HCT116 (cell line): ENCODE data around the gene NPPC. TPM values are rescaled to one million over a fixed set of nuclear protein-coding genes. Genes with fewer than 3 reads are reported as not detected.

Experiments used
- ATAC-seq: fragments of 200-7000 bp; cut with Tn5 transposase; 2 replicates; pipeline ENCODE4 v1.9.1; 2020; ENCODE audit warnings: mild to moderate bottlenecking, moderate library complexity
- BruUV-seq: library from RNA; stranded (reverse); fragments of 400-500 nt; replicated peaks from 2 replicates; lab custom pipeline; 2021; lab: Mats Ljungman, UMichigan
- CTCF ChIA-PET: fragments of 300-600 bp; sonication (Branson Sonifier 250); formaldehyde crosslinking; loops from one replicate; lab custom pipeline; 2021; ENCODE audit warnings: antibody characterized with exemption; lab: Charles Lee
- POLR2A ChIA-PET: fragments of 300-600, 350-600 bp; sonication (Branson Sonifier 250); formaldehyde crosslinking; loops from one replicate; lab custom pipeline; 2021; ENCODE audit warnings: antibody characterized with exemption; lab: Charles Lee
- RAD21 ChIA-PET, 2 experiments: fragments of 300-600 bp; sonication (Branson Sonifier 250); formaldehyde crosslinking; loops; one replicate each; lab custom pipeline; 2023; ENCODE audit warnings: low total read pairs in 2 of 2; ENCODE audit not compliant: uncharacterized antibody in 2 of 2, unreplicated experiment in 2 of 2, low non-redundant PET in 1 of 2; lab: Charles Lee
- DNase-seq: peaks from one replicate; pipeline ENCODE4 v3.0.0-alpha.2; 2010; ENCODE audit warnings: low read depth, low spot score
- H2AFZ ChIP-seq: fragments of 200-600 bp; shearing (Covaris generic), sonication (generic); 2 replicates; pipeline ENCODE4 v1.6.1; 2017; ENCODE audit warnings: low read depth, mixed run types, mixed read lengths, antibody characterized with exemption, low read length; ENCODE audit not compliant: poor library complexity, severe bottlenecking
- H3K27ac ChIP-seq: 2 replicates; pipeline ENCODE4 v1.5.1; 2012; ENCODE audit warnings: low read depth, low read length
- H3K27me3 ChIP-seq: fragments of 200-600 bp; sonication (generic); 2 replicates; pipeline ENCODE4 v1.6.1; 2016; ENCODE audit warnings: mixed run types, low read length, mixed read lengths; ENCODE audit not compliant: insufficient read depth
- H3K36me3 ChIP-seq, 2 experiments: fragments of 200-500 bp in 1 of 2; fragments of 200-600 bp in 1 of 2; sonication (Bioruptor generic) in 1 of 2; sonication (generic) in 1 of 2; 2 replicates each; pipeline versions ENCODE4 v1.5.1 to v1.6.1; 2014 to 2016; ENCODE audit warnings: low read length in 2 of 2, inconsistent platforms in 1 of 2, mixed read lengths in 1 of 2, mixed run types in 1 of 2; ENCODE audit not compliant: insufficient read depth in 2 of 2, control insufficient read depth in 1 of 2
- H3K4me1 ChIP-seq, 2 experiments: fragments of 200-600 bp in 1 of 2; sonication (generic) in 1 of 2; 2 replicates each; pipeline versions ENCODE4 v1.5.1 to v1.6.1; 2012 to 2017; ENCODE audit warnings: low read length in 2 of 2, inconsistent platforms in 1 of 2, mild to moderate bottlenecking in 1 of 2, mixed read lengths in 1 of 2, mixed run types in 1 of 2, moderate library complexity in 1 of 2; ENCODE audit not compliant: insufficient read depth in 2 of 2, control insufficient read depth in 1 of 2
- H3K4me2 ChIP-seq: fragments of 200-600 bp; sonication (generic); 2 replicates; pipeline ENCODE4 v1.6.1; 2017; ENCODE audit warnings: mixed run types, low read length, mixed read lengths
- H3K4me3 ChIP-seq, 2 experiments: fragments of 200-600 bp in 1 of 2; sonication (generic) in 1 of 2; replicated peaks in 1 of 2; 2 replicates each; pipeline ENCODE4 v1.5.1; 2011 to 2016; ENCODE audit warnings: low read length in 2 of 2, control low read depth in 1 of 2, low read depth in 1 of 2, mild to moderate bottlenecking in 1 of 2, mixed read lengths in 1 of 2, mixed run types in 1 of 2
- H3K79me2 ChIP-seq: fragments of 200-600 bp; sonication (generic); 2 replicates; pipeline ENCODE4 v1.6.1; 2017; ENCODE audit warnings: mild to moderate bottlenecking, mixed run types, low read length, moderate library complexity, mixed read lengths; ENCODE audit not compliant: insufficient read depth
- H3K9ac ChIP-seq: fragments of 200-600 bp; sonication (generic); 2 replicates; pipeline ENCODE4 v1.6.1; 2016; ENCODE audit warnings: low read length, mixed read lengths
- H3K9me2 ChIP-seq: fragments of 200-600 bp; sonication (generic), shearing (Covaris generic); 2 replicates; pipeline ENCODE4 v1.6.1; 2017; ENCODE audit warnings: mixed run types, mild to moderate bottlenecking, moderate library complexity; ENCODE audit not compliant: insufficient read depth
- H3K9me3 ChIP-seq, 2 experiments: fragments of 200-500 bp in 1 of 2; fragments of 200-600 bp in 1 of 2; sonication (Bioruptor generic) in 1 of 2; sonication (generic) in 1 of 2; 2 replicates each; pipeline ENCODE4 v1.6.1; 2014 to 2017; ENCODE audit warnings: low read length in 2 of 2, mixed read lengths in 2 of 2, inconsistent platforms in 1 of 2, low read depth in 1 of 2, mild to moderate bottlenecking in 1 of 2, mixed run types in 1 of 2, moderate library complexity in 1 of 2; ENCODE audit not compliant: control insufficient read depth in 1 of 2, insufficient read depth in 1 of 2
- H4K20me1 ChIP-seq: fragments of 200-600 bp; sonication (generic), shearing (Covaris generic); 2 replicates; pipeline ENCODE4 v1.6.1; 2017; ENCODE audit warnings: mixed run types, mild to moderate bottlenecking, moderate library complexity; ENCODE audit not compliant: insufficient read depth
- EGR1 ChIP-seq: IDR thresholded peaks from 2 replicates; pipeline ENCODE4 v1.6.1; 2012; ENCODE audit warnings: low read depth
- EZH2 ChIP-seq: fragments of 200-600 bp; sonication (generic); IDR thresholded peaks from 2 replicates; pipeline ENCODE4 v1.6.1; 2017; ENCODE audit warnings: antibody characterized with exemption, mixed run types
- FOSL1 ChIP-seq: IDR thresholded peaks from 2 replicates; pipeline ENCODE4 v1.6.1; 2012; ENCODE audit warnings: low read depth
- JUND ChIP-seq: IDR thresholded peaks from 2 replicates; pipeline ENCODE4 v1.6.1; 2012
- POLR2AphosphoS5 ChIP-seq: IDR thresholded peaks from 2 replicates; pipeline ENCODE4 v1.6.1; 2011; ENCODE audit warnings: mild to moderate bottlenecking, low read depth, low read length, moderate library complexity
- RAD21 ChIP-seq: IDR thresholded peaks from 2 replicates; pipeline ENCODE4 v1.6.1; 2012; ENCODE audit warnings: low read depth, mild to moderate bottlenecking
- SP1 ChIP-seq: IDR thresholded peaks from 2 replicates; pipeline ENCODE4 v1.6.1; 2012; ENCODE audit warnings: low read depth
- SRF ChIP-seq: IDR thresholded peaks from 2 replicates; pipeline ENCODE4 v1.6.1; 2012; ENCODE audit warnings: low read depth
- TCF7L2 ChIP-seq: IDR thresholded peaks from 2 replicates; pipeline ENCODE4 v1.7.0; 2011; ENCODE audit warnings: borderline replicate concordance, inconsistent platforms; ENCODE audit not compliant: insufficient read depth, insufficient read length; ENCODE audit errors: extremely low read depth
- YY1 ChIP-seq: IDR thresholded peaks from 2 replicates; pipeline ENCODE4 v1.6.1; 2011; ENCODE audit warnings: low read length, low read depth, moderate library complexity, mild to moderate bottlenecking; ENCODE audit not compliant: insufficient replicate concordance; ENCODE audit errors: extremely low read depth
- ZFX ChIP-seq: fragments of 450-650 bp; IDR thresholded peaks from 2 replicates; pipeline ENCODE4 v1.6.1; 2017
- ZNF274 ChIP-seq: fragments of 200-500 bp; sonication (Bioruptor generic); IDR thresholded peaks from 2 replicates; pipeline ENCODE4 v1.6.1; 2014; ENCODE audit warnings: mild to moderate bottlenecking, low read depth, low read length, inconsistent platforms
- intact Hi-C: fragments of 100-400 bp; cut with micrococcal nuclease; formaldehyde crosslinking; loops from 2 replicates; pipeline ENCODE4 v1.10.0; 2022
- total RNA-seq: library from RNA; stranded (reverse); gene quantifications from one replicate; pipeline ENCODE4 v1.2.1, GENCODE V29; 2021; ENCODE audit not compliant: unreplicated experiment
- TF ChIP-seq, protein P1 (sequence below): IDR thresholded peaks from 2 replicates; pipeline ENCODE4 v1.6.1; 2012
- TF ChIP-seq, protein P2 (sequence below): IDR thresholded peaks from 2 replicates; pipeline ENCODE4 v1.6.1; 2011; ENCODE audit warnings: mild to moderate bottlenecking, low read length, moderate library complexity; ENCODE audit not compliant: insufficient replicate concordance; ENCODE audit errors: extremely low read depth
- TF ChIP-seq, protein P3 (sequence below): IDR thresholded peaks from 2 replicates; pipeline ENCODE4 v1.6.1; 2012; ENCODE audit warnings: low read depth

NPPC gene
- total RNA-seq, 1 experiment from 2014 or later: 0.52 TPM

DNA sequence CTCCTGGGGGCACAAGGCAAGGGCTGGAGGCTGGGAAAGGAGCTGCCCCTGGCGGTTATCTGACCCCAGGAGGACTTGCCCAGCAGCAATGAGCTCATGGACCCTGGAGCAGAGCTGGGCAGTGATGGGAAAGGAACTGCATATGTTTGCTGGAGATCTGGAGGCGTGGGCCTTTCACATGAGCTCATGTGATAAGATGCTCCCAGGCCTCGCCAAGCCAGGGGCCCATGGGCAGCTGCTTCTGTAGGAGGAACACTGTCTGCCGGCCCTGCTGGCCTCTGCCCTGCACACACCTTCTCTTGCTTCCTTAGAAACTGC is 9.0 kb upstream of the NPPC start:
- Histone ChIP-seq H4K20me1 (no peaks in the 10 kb centered on the region), H3K27me3 (no peaks in the 10 kb centered on the region), H3K36me3 (no peaks in the 10 kb centered on the region), H3K9me3 (no peaks in the 10 kb centered on the region), H3K4me3 (no peak overlapping the region), H3K79me2 (no peaks in the 10 kb centered on the region), H3K9ac (no peak overlapping the region), H3K4me2 (no peak overlapping the region), H3K27ac (no peak overlapping the region), H3K9me2 (no peaks in the 10 kb centered on the region), H3K4me1 (no peaks in the 10 kb centered on the region), H2AFZ (no peak overlapping the region)
- DNase-seq (no peak), ATAC-seq (no peak)
- RAD21 ChIA-PET: no interaction called here
- BruUV-seq: no TSS peak
- CTCF ChIA-PET: interaction anchor here (1.1 to 1.6 kb wide), 2 partner anchors 9 to 10 kb away, joined by 3 to 8 read pairs; no protein-coding TSS in a partner anchor
- POLR2A ChIA-PET: no interaction called here
- no peak for TF ChIP-seq POLR2AphosphoS5
- TF ChIP-seq TCF7L2: no peak
- TF ChIP-seq, protein P1, sequence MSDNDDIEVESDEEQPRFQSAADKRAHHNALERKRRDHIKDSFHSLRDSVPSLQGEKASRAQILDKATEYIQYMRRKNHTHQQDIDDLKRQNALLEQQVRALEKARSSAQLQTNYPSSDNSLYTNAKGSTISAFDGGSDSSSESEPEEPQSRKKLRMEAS: no peak
- TF ChIP-seq, protein P2, sequence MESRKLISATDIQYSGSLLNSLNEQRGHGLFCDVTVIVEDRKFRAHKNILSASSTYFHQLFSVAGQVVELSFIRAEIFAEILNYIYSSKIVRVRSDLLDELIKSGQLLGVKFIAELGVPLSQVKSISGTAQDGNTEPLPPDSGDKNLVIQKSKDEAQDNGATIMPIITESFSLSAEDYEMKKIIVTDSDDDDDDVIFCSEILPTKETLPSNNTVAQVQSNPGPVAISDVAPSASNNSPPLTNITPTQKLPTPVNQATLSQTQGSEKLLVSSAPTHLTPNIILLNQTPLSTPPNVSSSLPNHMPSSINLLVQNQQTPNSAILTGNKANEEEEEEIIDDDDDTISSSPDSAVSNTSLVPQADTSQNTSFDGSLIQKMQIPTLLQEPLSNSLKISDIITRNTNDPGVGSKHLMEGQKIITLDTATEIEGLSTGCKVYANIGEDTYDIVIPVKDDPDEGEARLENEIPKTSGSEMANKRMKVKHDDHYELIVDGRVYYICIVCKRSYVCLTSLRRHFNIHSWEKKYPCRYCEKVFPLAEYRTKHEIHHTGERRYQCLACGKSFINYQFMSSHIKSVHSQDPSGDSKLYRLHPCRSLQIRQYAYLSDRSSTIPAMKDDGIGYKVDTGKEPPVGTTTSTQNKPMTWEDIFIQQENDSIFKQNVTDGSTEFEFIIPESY: no peak
- intact Hi-C loops: no loop called here

DNA sequence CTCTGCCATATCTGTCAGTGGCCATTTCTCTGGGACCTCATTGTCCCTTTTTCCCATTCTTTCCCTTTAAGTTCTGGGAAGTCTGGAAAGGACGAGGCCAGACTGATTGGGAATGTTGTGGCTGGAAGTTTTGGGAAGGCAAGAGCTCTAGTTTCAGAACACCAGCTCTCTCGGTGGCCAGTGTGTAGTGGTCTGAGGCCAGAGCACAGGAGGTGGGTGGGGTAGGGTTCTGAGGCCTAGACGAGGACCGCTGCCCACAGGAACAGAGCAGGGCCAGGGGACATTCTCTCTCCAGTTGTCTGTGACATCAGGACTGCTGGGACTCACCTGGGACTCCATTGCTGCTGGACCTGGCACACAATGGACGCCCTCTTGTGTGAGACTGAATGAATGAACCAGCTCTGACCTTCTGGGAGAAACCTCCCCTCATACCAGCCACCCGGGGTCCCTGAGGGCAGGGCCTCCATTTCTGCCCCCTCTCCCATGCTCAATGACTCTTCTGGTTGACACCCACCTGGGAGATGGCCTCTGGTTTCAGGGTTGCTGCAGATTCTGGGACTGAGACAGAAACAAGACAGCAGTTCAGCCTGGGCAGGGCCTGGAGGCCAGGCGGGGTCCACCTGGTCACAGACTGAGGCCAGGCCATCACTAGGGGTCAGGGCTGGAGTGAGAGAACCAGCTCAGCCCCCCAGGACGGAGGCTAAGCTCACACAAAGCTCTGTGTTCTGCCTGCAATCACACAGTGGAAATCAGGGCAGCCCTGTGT is 8.4 kb upstream of the NPPC start:
- Histone ChIP-seq H4K20me1 (no peaks in the 10 kb centered on the region), H3K4me2 (no peak overlapping the region)
- TF ChIP-seq ZFX: no peak
- TF ChIP-seq EZH2: no peak
- no peak for TF ChIP-seq POLR2AphosphoS5
- TF ChIP-seq FOSL1: no peak
- TF ChIP-seq ZNF274: no peak
- TF ChIP-seq SP1: no peak
- TF ChIP-seq RAD21: no peak
- no peak for TF ChIP-seq SRF
- no peak for TF ChIP-seq EGR1
- TF ChIP-seq JUND: no peak
- no peak for TF ChIP-seq YY1
- TF ChIP-seq, protein P3, sequence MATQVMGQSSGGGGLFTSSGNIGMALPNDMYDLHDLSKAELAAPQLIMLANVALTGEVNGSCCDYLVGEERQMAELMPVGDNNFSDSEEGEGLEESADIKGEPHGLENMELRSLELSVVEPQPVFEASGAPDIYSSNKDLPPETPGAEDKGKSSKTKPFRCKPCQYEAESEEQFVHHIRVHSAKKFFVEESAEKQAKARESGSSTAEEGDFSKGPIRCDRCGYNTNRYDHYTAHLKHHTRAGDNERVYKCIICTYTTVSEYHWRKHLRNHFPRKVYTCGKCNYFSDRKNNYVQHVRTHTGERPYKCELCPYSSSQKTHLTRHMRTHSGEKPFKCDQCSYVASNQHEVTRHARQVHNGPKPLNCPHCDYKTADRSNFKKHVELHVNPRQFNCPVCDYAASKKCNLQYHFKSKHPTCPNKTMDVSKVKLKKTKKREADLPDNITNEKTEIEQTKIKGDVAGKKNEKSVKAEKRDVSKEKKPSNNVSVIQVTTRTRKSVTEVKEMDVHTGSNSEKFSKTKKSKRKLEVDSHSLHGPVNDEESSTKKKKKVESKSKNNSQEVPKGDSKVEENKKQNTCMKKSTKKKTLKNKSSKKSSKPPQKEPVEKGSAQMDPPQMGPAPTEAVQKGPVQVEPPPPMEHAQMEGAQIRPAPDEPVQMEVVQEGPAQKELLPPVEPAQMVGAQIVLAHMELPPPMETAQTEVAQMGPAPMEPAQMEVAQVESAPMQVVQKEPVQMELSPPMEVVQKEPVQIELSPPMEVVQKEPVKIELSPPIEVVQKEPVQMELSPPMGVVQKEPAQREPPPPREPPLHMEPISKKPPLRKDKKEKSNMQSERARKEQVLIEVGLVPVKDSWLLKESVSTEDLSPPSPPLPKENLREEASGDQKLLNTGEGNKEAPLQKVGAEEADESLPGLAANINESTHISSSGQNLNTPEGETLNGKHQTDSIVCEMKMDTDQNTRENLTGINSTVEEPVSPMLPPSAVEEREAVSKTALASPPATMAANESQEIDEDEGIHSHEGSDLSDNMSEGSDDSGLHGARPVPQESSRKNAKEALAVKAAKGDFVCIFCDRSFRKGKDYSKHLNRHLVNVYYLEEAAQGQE: no peak

More for the DNA sequence above, 8.4 kb upstream of the NPPC start:
- Histone ChIP-seq H3K4me3 (no peak overlapping the region), H3K36me3 (no peaks in the 10 kb centered on the region), H3K27me3 (no peaks in the 10 kb centered on the region), H2AFZ (no peak overlapping the region), H3K79me2 (no peaks in the 10 kb centered on the region), H3K27ac (no peak overlapping the region), H3K9ac (no peak overlapping the region), H3K4me1 (no peaks in the 10 kb centered on the region), H3K9me2 (no peaks in the 10 kb centered on the region), H3K9me3 (no peaks in the 10 kb centered on the region)
- DNase-seq (no peak), ATAC-seq (no peak)
- POLR2A ChIA-PET: no interaction called here
- no TSS peak for BruUV-seq
- CTCF ChIA-PET: interaction anchor here (1.1 to 1.6 kb wide), 2 partner anchors 9 kb away, joined by 3 to 8 read pairs; no protein-coding TSS in a partner anchor
- RAD21 ChIA-PET: no interaction called here
- intact Hi-C loops: no loop called here
